Hepatocyte (in vitro differentiated cells): ENCODE data around the gene SMOC1.

Experiments used
- EZH2phosphoT487 ChIP-seq: fragments of 200-600 bp; sonication (generic); IDR thresholded peaks from one replicate; pipeline ENCODE4 v1.6.1; 2018; ENCODE audit warnings: antibody characterized with exemption, mild to moderate bottlenecking, low read depth, moderate library complexity; ENCODE audit not compliant: unreplicated experiment, severe bottlenecking
- TF ChIP-seq, protein P1 (sequence below): fragments of 200-600 bp; sonication (generic); IDR thresholded peaks from 2 replicates; pipeline ENCODE4 v1.5.1; 2016; ENCODE audit warnings: antibody characterized with exemption, mild to moderate bottlenecking; ENCODE audit not compliant: poor library complexity

DNA sequence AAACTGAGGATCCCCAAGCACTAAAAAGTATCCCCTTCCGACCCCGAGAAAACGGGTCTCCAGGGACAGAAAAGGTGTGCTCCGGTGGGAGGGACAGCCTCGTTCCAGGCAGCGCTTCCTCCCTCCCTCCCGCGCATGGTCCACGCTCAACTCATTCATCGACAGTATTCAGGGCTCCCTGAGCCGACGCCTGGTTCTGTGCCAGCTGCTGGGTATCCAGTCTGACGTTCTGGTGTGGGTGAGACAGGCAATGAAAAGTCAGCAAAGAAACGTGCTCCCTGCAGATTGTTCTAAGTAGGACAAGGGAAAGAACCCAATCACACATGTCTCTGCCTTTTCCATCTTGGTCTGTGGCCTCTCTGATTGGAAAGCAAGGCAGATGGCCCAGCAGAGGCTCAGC lies 19.6 kb upstream of the SMOC1 start:
- TF ChIP-seq, protein P1, sequence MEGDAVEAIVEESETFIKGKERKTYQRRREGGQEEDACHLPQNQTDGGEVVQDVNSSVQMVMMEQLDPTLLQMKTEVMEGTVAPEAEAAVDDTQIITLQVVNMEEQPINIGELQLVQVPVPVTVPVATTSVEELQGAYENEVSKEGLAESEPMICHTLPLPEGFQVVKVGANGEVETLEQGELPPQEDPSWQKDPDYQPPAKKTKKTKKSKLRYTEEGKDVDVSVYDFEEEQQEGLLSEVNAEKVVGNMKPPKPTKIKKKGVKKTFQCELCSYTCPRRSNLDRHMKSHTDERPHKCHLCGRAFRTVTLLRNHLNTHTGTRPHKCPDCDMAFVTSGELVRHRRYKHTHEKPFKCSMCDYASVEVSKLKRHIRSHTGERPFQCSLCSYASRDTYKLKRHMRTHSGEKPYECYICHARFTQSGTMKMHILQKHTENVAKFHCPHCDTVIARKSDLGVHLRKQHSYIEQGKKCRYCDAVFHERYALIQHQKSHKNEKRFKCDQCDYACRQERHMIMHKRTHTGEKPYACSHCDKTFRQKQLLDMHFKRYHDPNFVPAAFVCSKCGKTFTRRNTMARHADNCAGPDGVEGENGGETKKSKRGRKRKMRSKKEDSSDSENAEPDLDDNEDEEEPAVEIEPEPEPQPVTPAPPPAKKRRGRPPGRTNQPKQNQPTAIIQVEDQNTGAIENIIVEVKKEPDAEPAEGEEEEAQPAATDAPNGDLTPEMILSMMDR = no peak
- TF ChIP-seq EZH2phosphoT487 = no peak
